Inflammatory macrophage (primary cell): ENCODE data around the gene AZU1.
"Not testable (repeated sequence)": the region's sequence is repeated elsewhere in the genome, so short reads cannot be mapped to it uniquely, and the experiment has no call there.

Experiments
- DNase-seq, 2 donors: peaks; one replicate each; pipeline ENCODE4 v3.0.0-alpha.2; 2020 to 2022

The AZU1 gene

DNA sequence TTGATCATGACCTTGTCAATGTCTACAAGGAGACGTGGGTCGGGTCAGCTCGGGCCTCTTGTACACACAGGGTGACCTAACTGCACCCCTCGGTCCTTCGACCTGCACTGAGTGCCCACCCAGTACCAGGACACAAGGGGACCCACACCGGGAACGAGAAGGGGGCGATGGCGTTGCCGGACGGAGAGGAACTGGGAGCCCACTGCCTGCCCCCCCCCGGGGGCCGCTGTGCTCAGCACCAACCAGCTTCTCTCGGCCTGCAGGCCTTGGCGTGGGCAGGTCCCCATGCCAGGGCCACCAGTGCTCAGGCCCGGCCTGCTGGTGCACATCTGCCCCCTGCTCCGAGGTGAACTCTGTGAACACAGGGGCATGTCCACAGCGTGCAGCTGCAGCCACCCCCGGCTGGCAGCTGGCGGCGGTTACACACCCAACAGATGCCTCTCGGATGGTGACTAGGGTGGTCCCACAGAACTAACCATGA is 46.0 kb downstream of the AZU1 start:
- DNase-seq: no peak

DNA sequence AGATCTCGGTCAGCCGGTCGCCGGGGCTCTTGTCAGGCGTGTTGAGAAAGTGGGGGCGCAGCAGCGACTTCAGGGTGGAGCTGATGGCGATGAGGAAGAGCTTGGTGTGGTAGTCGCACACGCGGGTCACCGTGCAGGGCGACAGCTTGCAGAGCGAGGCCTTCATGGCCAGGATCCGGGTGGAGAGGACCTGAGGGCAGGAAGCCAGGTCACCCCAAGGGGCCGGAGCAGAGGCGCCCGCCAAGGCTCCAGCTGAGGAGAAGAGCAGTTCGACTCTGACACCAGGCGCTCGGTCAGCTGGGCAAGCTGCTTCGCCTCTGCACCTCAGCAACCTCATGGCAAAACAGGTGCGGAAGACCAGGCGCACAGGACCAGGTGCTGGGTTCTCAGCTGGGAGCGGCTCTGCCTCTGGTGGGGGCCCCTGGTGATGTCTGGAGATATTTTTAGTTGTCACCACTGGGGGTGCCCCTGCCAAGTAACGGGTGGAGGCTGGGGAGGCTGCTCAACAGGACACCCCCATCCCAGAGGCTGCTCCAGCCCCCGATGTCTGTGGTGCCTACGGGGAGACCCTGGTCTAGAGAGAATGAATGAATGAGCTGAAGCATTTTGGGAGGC is 47.7 kb downstream of the AZU1 start:
- no peak for DNase-seq

DNA sequence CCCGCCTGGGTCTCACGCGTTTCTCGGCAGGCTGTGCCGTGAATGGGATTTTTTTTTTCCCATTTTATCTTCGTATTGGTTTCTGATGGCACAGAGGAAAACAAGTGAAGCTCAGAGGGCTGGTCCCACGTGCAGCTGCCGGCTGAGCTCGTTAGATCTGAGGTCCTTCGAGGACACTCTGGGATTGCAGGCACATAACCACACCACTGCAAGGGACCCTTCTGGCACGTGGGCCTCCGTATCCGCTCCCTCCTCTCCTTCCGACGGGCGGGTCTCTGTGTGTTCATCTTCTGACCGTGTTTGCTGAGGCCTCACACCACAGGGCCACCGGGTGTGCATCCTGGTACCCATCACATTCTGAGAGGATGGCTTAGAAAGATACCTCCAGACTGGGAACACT is 48.5 kb downstream of the AZU1 start:
- no peak for DNase-seq

DNA sequence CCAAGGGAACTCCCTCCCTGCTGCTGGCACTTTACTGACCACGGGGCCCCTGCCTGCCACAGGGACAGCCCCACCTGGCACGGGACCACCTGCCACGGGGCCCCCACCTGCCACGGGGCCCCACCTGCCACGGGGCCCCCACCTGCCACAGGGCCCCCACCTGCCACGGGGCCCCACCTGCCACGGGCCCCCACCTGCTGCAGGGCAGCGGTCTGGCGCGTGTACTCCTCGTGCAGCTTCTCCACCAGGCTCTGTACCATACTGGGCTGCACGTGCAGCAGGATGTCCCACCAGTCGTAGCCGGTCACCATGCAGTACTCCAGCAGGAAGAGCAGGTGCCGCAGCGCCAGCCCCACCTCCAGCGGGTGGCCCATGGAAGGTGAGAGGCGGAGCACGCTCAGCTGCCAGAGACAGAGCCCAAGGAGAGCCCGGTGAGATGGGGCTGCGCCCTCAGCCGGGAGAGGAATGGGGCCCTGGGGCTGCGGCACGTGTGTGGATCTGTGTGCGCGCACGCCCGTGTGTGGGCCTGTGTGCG is 49.2 kb downstream of the AZU1 start:
- no peak for DNase-seq

DNA sequence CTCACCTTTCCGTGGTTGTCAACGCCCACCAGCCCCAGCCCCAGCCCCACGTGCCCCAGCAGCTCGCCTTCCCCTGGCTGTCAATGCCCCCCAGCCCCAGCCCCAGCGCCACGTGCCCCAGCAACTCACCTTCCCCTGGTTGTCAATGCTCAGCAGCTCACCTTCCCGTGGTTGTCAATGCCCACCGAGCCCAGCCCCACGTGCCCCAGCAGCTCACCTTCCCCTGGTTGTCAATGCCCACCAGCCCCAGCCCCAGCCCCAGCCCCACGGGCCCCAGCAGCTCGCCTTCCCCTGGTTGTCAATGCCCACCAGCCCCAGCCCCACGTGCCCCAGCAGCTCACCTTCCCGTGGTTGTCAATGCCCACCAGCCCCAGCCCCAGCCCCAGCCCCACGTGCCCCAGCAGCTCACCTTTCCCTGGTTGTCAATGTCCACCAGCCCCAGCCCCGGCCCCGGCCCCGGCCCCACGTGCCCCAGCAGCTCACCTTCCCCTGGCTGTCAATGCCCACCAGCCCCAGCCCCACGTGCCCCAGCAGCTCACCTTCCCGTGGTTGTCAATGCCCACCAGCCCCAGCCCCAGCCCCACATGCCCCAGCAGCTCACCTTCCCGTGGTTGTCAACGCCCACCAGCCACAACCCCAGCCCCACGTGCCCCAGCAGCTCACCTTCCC is 50.5 kb downstream of the AZU1 start:
- not testable (repeated sequence) for DNase-seq

DNA sequence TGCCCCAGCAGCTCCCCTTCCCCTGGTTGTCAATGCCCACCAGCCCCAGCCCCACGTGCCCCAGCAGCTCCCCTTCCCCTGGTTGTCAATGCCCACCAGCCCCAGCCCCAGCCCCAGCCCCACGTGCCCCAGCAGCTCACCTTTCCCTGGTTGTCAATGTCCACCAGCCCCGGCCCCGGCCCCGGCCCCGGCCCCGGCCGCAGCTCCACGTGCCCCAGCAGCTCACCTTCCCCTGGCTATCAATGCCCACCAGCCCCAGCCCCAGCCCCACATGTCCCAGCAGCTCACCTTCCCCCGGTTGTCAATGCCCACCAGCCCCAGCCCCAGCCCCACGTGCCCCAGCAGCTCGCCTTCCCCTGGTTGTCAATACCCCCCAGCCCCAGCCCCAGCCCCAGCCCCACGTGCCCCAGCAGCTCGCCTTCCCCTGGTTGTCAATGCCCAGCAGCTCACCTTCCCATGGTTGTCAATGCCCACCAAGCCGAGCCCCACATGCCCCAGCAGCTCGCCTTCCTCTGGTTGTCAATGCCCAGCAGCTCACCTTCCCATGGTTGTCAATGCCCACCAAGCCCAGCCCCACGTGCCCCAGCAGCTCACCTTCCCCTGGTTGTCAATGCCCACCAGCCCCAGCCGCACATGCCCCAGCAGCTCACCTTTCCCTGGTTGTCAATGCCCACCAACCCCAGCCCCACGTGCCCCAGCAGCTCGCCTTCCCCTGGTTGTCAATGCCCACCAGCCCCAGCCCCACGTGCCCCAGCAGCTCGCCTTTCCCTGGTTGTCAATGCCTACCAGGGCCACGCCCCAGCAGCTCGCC is 51.3 kb downstream of the AZU1 start:
- DNase-seq: not testable (repeated sequence)

DNA sequence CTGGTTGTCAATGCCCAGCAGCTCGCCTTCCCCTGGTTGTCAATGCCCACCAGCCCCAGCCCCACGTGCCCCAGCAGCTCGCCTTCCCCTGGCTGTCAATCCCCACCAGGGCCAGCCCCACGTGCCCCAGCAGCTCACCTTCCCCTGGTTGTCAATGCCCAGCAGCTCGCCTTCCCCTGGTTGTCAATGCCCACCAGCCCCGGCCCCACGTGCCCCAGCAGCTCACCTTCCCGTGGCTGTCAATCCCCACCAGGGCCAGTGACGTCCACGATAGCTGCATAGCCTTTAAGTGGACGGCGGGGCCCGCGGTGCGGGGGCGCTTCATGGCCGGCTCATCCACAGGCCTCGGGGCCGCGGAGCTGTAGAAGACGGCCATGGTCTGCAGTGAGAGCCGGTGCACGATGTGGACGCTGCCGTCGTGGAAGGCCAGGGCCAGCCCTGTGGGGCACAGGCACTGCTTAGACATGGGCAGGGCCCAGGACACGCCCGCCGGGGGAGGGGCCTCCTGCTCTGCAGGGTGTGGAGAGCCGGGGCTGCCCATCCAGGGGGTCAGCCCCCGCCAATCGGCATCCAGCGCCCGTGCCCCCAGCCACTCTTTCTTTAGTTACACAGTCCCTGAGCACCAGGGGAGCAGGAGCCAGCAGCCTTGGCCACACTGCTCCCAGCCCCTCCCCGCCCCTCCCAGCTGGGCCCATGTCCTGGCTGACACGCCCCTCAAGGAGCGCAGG is 52.2 kb downstream of the AZU1 start:
- no peak for DNase-seq
